Limb (tissue), 2 donors: ENCODE data around the gene WDR4.
"Not testable (repeated sequence)": the region's sequence is repeated elsewhere in the genome, so short reads cannot be mapped to it uniquely, and the experiment has no call there.

Source experiments
- DNase-seq, 2 donors: peaks; one replicate each; pipeline ENCODE4 v3.0.0-alpha.2; 2016; ENCODE audit errors: extremely low spot score in 2 of 2

WDR4 gene, protein sequence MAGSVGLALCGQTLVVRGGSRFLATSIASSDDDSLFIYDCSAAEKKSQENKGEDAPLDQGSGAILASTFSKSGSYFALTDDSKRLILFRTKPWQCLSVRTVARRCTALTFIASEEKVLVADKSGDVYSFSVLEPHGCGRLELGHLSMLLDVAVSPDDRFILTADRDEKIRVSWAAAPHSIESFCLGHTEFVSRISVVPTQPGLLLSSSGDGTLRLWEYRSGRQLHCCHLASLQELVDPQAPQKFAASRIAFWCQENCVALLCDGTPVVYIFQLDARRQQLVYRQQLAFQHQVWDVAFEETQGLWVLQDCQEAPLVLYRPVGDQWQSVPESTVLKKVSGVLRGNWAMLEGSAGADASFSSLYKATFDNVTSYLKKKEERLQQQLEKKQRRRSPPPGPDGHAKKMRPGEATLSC

DNA sequence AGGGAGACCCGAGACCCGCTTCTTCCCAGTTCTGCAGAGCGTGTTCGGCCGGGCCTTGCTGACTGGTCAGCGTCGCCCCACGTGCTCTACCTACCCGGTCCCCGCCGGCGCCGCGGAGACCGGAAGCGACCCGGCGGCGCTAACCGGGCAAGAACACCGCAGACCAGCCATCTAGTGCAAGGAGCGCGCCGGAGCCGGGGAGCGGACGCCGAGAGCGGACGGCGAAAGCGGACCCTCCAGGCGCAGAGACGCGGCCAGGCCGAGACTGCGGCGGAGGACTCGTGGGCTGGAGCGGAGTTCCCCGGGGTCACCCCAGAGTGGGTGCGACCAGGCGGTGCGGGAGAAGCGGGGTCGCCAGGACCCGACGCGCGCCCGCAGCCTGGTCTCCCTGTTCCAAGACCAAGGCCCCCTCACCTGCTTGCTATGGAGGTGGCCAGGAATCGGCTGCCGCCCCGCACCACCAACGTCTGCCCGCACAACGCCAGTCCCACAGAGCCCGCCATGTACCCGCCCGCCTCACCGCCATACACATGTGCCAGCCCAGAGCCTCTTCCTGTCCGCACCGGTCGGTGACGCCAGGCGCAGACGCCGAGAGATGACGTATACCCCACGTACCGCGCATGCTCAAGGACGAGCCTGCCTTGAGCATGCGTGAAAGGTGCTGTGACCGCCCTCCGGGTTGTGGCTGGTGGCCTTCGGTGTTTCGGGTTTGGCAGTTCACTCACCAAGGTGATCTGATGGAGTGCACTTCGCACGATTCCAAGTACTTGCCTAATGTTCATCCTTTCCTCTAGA lies at the start of gene WDR4:
Gene WDR4 (minus strand): TSS at position 547 of the 795 bp plus-strand sequence. CDS start 44 bp downstream, at position 503.
- DNase-seq = peak; percentile 95 to 99

DNA sequence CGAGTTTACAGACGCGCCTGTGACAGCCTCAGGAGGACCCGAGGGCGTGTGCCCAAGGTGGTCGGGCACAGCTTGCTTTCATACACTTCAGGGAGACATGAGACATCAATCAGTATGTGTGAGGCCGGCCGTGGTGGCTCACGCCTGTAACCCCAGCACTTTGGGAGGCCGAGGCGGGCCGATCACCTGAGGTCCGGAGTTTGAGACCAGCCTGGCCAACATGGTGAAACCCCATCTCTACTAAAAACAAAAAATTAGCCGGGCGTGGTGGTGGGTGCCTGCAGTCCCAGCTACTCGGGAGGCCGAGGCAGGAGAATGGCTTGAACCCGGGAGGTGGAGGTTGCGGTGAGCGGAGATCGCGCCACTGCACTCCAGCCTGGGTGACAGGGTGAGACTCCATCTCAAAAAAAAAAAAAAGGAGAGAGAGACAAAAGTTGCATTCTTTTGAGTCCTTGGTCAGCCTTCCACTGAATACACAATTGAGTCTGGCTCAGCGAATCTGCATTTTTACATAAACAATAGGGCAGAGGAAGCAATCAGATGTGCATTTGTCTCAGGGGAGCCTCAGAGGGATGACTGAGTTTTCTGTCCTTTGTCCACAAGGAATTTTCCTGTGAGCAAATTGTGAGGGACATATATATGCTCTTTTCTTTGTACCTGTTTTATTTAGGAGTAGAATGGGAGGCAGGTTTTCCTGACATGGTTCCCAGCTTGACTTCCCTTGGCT lies 48.3 kb upstream of the WDR4 start:
- DNase-seq = not testable (repeated sequence)

DNA sequence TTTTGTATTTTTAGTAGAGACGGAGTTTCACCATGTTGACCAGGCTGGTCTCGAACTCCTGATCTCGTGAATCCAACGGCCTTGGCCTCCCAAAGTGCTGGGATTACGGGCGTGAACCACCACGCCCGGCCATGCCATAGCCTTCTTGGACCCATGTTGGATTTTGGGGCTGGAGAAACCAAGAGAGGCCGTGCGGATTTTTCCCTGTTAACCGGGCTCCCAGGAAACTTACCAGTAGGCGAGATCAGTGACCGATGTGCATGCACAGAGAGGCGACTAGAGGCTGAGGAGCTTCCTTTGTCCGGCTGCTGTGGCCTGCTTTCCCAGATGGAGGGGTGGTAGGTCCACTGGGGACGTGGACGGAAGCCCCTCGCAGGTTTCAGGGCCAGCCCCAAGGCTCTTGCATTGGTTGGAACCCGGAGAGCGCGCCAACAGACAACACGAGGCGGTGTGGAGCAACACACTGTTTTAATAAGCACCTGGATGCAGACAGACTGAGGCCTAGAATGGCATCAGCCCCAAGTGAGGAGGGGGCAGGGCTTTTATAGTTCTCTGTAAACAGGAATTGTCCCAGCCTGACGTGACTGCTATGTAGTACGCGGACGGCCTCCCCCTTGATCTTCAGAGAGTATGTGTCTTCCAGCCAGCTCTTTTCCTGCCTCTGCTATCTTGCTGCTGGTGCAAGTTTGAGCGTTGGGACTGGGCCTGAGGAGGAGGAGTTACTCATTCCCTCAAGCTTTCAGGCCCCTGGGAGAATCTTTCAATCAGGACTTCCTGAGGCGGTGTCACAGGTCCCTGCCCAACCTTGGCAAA lies 46.0 kb upstream of the WDR4 start, which contains the start of gene ERVH48-1:
Gene ERVH48-1 (minus strand): TSS at position 517 of the 813 bp plus-strand sequence. CDS start 6,624 bp downstream, outside the sequence.
- no peak for DNase-seq

DNA sequence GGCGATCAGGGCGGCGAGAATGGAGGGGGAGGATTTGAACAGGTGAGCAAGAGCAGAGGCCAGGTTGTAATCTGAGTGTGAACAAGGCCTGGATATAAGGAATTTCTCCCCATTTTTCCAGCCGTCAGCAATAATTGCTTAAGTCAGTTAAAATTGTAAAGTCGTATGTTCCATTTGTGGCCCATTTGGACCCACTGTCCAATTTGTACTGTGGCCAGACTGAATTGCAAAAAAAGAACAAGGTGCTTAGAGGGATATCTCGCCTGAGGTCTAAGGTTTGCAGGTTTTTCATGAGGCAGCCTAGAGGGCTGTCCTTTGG lies 45.1 kb upstream of the WDR4 start:
- no peak for DNase-seq

DNA sequence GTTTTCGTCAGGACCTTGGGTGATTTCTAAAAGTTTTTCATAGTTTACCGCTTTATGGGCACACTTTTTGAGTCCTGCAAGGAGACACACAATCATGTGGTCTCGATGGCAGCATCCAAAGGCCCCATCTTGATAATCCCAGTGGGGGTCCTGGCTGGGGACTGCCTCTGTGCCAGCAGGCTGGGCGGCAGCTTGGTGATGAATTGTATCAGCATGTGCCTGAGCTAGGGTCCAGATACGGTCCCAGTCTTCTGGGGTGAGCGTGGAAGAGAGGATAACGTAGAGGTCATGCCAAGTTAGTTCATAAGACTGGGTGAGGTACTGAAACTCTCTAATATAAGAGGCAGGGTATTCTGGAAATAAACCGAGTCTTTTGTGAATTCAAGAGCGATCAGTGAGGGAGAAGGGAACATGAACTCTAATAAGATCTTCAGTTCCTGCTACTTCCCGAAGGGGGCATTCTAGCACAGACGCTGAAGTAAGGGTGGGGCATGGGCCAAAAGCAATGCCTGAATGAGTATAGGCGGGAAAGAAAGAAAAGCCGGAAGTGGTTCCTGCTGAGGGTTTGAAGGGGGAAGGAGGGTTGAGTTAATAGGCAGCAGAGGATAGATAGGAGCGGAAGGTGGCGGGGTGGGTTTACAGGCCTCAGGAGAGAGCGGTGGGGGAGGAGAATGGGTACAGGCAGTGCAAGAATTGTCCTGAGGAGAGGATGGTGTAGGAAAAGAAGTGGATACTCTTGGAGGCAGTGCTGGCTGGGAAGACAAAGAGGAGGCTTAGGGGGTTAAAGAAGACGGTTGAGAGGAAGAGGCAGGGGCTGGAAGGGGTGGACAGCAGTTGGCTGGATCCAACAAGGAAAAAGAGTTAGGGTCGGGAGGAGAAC lies 44.5 kb upstream of the WDR4 start:
- DNase-seq = peak; percentile 72 to 92

DNA sequence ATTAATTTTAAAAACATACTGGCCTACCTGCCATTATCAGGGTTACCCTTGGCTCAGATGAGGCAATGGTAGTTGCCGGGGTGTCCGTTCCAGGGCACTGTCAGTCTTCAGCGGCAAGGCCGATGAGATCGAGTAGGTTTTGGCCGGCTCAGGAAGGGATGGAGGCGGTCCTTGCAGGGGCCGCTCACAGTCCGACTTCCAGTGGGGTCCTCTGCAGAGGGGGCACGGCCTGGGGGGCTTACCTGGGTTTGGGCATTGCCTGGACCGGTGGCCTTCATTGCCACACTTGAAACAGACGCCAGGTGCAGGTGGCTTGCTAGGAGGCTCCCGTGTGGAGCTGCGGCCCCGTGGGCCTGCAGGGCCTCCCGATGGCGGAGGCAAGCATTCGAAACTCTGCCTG lies 43.6 kb upstream of the WDR4 start:
- DNase-seq = no peak

DNA sequence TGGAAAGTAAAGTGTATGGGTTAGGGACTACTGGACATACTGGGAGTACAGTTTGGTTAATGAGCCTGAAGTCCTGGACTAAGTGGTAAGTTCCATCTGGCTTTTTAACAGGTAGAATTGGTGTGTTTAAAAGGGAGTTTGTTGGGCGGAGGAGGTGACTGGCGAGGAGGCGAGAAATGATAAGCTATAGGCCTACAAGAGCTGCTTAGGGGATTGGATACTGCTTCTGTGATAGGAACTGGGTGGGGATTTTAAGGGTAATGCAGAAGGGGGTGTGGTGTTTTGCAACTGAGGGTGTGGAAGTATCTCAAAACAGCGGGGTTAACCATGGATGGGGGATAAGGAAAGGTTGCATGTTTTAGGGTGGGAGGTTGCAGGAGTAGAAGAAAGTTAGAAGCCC lies 42.6 kb upstream of the WDR4 start:
- DNase-seq = no peak

DNA sequence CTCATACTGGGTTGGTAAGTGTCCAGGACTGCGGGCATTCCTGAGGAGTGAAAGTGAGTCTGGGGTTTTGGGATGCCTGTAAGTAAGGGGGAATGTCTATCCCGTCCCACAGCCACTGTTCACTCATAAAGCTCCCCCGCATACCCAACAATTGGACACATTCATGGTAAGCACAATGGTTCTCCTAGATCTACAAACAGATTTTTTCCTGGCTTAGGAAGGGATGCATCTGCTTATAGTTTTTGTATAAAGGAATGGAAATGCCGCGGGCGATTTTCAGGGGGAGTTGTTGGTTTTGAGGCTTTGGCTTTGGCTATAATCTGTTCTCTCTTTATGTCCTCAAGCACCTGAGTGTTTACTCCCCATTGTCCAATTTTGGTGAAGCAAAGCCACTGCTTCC lies 39.0 kb upstream of the WDR4 start:
- no peak for DNase-seq

DNA sequence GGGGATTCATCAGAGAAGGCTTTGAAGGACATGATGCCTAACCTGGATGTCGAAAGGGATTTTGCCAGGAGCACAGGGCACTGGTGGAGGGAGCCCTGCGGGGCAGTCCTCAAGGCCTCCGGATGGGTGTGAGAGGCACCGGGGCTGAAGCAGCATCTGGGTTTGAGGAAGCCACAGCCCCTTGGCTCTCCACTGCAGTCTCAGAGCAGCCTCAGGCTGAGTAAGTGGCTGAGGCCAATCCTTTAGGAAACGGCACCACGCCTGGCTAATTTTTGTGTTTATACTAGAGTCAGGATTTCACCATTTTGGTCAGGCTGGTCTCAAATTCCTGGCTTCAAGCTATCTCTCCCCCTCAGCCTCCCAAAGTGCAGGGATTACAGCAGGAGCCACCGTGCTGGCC lies 34.1 kb upstream of the WDR4 start:
- no peak for DNase-seq

DNA sequence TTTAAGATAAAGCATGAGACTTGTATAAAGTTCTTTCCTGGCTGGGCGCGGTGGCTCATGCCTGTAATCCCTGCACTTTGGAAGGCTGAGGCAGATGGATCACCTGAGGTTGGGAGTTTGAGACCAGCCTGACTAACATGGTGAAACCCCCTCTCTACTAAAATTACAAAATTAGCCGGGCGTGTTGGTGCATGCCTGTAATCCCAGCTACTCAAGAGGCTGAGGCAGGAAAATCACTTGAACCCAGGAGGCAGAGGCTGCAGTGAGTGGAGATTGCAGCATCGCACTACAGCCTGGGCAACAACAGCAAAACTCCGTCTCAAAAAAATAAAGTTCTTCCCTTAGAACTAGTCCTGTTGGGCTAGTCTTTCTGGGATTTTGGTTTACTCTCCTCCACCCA lies 32.6 kb upstream of the WDR4 start:
- DNase-seq = not testable (repeated sequence)

DNA sequence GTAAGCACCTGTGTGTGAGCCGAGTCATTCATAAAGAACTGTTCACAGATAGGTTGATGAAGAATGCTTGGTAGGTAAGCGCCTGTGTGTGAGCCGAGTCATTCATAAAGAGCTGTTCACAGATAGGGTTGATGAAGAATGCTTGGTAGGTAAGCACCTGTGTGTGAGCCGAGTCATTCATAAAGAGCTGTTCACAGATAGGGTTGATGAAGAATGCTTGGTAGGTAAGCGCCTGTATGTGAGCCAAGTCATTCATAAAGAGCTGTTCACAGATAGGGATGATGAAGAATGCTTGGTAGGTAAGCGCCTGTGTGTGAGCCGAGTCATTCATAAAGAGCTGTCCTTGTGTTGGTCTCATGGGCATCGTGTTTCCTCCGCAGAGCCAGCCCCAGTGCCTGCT lies 29.1 kb upstream of the WDR4 start:
- not testable (repeated sequence) for DNase-seq

DNA sequence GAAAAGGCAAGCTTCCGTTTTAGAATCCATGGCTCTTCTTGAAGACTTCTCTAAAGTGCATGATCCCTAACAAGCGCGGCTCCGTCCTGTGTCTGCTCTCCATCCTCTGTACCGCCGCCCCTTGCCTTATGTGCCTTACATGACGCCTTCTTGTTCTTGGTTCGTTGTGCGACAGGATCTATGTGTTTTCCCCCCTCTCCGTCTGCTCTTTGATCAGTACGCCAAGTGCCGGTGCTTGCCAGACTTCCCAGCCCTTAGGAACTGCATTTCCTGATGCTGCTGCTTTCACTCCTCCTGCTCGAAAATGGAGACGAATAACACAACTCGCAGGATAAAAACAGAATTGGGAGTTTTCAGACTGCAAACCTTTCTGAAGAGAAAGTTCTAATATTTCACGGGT lies 26.9 kb upstream of the WDR4 start:
- DNase-seq = no peak

DNA sequence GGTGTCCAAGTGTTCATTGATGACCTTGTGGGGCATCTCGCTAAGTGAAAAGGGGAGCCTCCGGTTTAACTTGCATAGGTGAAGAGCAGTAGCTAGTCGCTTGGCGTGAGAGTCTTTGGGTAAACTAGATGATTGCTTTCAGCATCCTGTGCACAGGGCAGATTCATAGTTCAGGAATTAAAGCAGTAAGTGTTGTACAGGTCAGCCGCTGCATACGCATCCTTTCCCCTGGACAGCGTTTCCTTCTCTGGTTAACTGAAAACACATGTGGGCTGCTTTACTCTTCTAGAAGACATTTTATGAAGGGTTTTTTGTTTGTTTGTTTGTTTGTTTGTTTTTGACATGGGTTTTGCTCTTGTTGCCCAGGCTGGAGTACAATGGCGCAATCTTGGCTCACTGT lies 25.9 kb upstream of the WDR4 start:
- DNase-seq = no peak

DNA sequence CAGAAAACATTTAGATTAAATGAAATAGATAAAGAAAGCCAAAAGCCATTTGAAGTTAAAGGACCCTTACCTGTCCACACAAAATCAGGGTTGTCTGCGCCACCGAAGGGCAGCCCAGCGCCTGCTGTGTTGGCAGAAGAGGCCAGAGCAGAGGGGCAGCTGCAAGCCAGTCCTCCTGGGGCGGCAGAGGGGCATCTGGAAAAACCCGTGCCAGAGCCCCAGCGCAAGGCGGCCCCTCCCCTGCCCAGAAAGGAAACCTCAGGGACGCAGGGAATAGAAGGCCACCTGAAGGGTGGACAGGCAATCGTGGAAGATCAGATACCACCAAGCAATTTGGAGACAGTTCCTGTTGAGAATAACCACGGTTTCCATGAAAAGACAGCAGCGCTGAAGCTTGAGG lies 24.5 kb upstream of the WDR4 start:
- DNase-seq = no peak

DNA sequence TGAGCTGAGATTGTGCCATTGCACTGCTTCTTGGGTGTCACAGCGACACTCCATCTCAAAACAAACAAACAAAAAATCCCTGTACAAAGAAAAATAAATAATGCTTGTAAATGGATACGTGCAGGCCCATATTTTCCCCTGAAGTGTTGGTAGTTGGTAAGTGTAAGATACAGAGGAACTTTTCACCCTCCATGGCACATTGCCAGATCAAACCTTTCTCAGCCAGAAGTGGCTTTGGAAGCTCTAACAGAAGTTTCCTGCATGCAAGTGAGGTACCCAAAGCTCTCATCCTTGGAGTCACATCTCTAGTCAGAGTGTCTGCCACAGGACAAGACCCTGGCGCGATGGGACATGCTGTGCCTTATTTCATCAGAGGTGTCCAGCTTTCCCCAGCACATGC lies 21.1 kb upstream of the WDR4 start:
- no peak for DNase-seq

DNA sequence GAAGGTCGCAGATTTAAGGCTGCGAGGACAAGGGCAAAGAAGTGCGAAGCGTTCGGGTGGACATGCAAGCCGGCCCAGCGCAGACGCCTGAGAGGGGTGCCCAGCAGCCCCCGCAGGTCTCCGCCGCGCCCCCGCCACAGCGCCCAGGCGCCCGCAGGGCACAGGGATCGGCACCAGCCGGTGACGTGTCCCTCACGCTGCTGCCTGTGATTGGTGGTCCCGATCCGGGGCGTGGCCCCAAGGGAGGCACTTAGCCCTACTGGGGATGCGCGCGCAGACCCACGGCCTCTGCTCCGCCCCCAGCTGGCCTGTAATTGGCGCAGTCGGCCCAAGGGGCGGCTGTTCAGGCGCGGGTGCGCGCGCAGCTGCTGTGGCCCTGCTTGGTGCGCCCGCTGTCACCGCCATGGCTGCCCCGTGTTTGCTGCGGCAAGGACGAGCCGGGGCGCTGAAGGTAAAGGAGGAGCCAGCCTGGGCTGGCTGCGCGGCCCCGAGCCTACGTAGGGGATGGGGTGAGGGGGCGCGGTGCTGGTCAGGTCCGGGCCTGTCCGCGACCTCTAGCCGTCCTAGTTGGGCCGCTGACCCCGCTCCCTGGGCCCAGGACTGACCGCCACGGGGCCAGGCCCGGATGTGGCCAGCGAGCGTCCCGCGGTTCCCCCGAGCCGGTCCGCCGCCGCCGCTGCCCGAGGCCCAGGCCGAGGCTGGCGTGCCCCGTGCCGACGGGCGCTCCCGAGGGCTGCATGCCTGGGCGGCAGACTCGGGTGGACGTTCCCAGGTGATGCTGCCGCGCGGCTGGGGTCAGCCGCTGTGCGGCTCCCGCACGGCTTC lies 13.8 kb upstream of the WDR4 start, which contains the start of gene NDUFV3:
Gene NDUFV3 (plus strand): TSS at position 379 of the 825 bp plus-strand sequence. CDS start 25 bp downstream, at position 404.
- peak; percentile 99 to 100 for DNase-seq

DNA sequence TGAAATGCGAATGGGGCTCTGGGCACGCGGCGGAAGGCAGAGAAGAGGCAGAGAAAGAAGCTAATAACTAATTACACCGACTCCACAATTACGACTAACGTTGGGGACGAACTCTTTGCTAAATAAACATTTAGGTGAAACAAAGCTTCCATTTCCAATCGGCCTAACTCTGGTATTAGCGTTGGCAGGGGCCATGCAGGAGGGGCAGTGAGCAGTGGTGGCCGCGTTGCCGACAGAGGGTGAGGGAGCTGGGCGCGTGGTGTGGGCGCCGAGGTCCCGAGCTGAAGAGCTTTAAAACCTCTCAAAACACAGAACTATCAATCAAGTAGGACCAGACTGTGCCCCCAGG lies 13.2 kb upstream of the WDR4 start:
- no peak for DNase-seq

DNA sequence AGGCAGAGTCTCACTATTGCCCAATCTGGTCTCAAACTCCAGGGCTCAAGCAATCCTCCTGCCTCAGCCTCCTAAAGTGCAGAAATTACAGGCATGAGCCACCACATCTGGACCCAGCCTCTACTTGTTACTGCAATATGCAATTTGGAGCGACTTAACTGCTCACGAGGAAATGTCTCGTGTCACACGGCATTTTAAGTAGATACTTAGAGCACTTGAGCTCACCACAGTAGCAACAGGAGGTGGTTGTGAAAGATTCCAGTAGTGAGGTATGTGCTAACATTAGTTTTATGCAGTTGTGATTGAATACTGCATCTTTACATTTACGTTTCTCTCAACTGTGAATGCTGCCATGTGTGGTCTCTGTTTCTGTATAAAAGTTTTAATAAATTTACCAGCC lies 8.0 kb upstream of the WDR4 start:
- DNase-seq = no peak

DNA sequence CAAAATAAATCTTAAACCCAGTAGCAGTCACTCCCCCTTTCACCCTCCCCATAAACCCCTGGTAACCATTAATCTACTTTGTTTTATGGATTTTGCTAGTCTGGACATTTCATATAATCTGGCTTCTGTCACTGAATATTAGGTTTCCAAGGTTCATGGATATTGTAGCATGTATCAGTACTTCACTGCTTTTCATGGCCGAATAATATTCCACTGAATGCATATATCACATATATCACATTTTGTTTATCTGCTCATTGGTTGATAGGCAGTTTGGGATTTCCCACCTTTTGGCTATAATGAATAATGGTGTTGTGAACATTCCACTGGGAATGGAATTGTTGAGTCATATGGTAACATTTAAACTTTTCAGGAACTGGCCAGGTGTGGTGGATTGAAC lies 4.6 kb upstream of the WDR4 start:
- DNase-seq = no peak
